Thymus (tissue), 11 donors: ENCODE data around the gene SLC23A1. TPM values are rescaled to one million over a fixed set of nuclear protein-coding genes. Genes with fewer than 3 reads are reported as not detected.

Experiments
- DNase-seq, 9 donors: peaks; one replicate each; pipeline ENCODE4 v3.0.0-alpha.2; 2013; ENCODE audit warnings: low spot score in 9 of 9, low read depth in 6 of 9, missing footprints in 1 of 9
- H3K27ac ChIP-seq, 2 donors: one replicate each; pipeline ENCODE4 v1.5.1; 2013; ENCODE audit warnings: control low read depth in 1 of 2, low read depth in 1 of 2, low read length in 1 of 2, mild to moderate bottlenecking in 1 of 2, moderate library complexity in 1 of 2
- H3K27me3 ChIP-seq, 2 donors: one replicate each; pipeline ENCODE4 v1.5.1; 2013; ENCODE audit warnings: low read length in 1 of 2; ENCODE audit not compliant: control insufficient read depth in 2 of 2, insufficient read depth in 1 of 2
- H3K36me3 ChIP-seq, 2 donors: one replicate each; pipeline ENCODE4 v1.5.1; 2013; ENCODE audit warnings: low read length in 1 of 2, mild to moderate bottlenecking in 1 of 2, moderate library complexity in 1 of 2; ENCODE audit not compliant: control insufficient read depth in 2 of 2, insufficient read depth in 2 of 2
- H3K4me1 ChIP-seq, 2 donors: one replicate each; pipeline ENCODE4 v1.5.1; 2013; ENCODE audit warnings: low read length in 2 of 2; ENCODE audit not compliant: control insufficient read depth in 2 of 2, insufficient read depth in 2 of 2
- H3K4me3 ChIP-seq, 2 donors: one replicate each; pipeline ENCODE4 v1.5.1; 2013; ENCODE audit warnings: low read length in 2 of 2, control low read depth in 1 of 2, mild to moderate bottlenecking in 1 of 2
- H3K9me3 ChIP-seq, 2 donors: one replicate each; pipeline ENCODE4 v1.5.1; 2013; ENCODE audit warnings: low read length in 1 of 2, mild to moderate bottlenecking in 1 of 2; ENCODE audit not compliant: control insufficient read depth in 2 of 2, insufficient read depth in 1 of 2
- WGBS: extraction: QIAGEN DNeasy Blood & Tissue Kit; methylation state at CpG from one replicate; pipeline ENCODE4 v1.1.7; 2013; 5-methylcytosine and 5-hydroxymethylcytosine counted together
- polyA plus RNA-seq: library from polyadenylated mRNA; stranded (reverse); fragments of 200-250 nt; gene quantifications from one replicate; pipeline ENCODE4 v1.2.3, GENCODE V29; 2013
- total RNA-seq: library from RNA; stranded (reverse); fragments of 120-200 nt; gene quantifications from one replicate; pipeline ENCODE4 v1.2.4, GENCODE V29; 2013
- donor health status: healthy.

SLC23A1 gene
- total and polyA plus RNA-seq, 2 donors, result 1.1 to 5.4 TPM

DNA sequence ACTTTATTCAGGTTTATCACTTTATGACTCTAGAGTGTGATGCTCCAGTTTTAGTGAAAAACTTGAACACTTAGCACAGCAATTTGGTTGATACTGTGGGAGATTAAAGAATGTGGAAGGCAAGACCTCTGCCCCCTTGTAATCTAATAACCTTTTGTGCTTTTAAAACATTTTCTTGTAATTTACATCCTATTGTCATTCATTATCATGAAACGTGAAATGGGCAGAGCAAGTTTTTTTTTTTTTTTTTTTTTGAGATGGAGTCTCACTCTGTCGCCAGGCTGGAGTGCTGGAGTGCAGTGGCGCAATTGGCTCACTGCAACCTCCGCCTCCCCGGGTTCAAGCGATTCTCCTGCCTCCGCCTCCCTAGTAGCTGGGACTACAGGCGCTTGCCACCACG lies 39.6 kb downstream of the SLC23A1 start:
- 90% methylated on average over 9 of the region's 9 CpGs for WGBS
- peak overlapping the region in 1 of 2 donors; percentile 96 for H3K27ac ChIP-seq
- peak overlapping the region; percentile 72 to 85 for H3K4me3 ChIP-seq
- H3K36me3 ChIP-seq, result peaks cover 7 to 22% of the 10 kb centered on the region in 2 donors
- H3K4me1 ChIP-seq, result peaks cover 8 to 19% of the 10 kb centered on the region in 2 donors
- no peaks in the 10 kb centered on the region for H3K9me3 ChIP-seq
- DNase-seq, result no peak
- H3K27me3 ChIP-seq, result no peaks in the 10 kb centered on the region

DNA sequence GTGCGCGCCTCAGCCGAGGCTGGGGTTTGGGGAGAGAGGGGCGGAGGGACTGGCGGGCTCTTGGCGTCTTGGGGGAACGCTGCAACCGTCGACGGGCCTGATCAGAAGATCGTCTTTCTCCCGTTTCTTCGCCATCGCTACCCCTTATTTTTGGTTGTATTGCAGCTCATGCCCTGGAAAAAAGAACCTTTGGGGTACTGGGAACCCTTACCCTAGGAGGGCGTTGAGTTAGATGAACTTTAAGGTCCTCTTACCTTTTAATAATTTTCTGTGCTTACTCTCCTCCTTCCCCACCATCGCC lies 40.7 kb downstream of the SLC23A1 start:
- Histone ChIP-seq H3K27ac (peak overlapping the region; percentile 96 to 99), H3K27me3 (no peaks in the 10 kb centered on the region), H3K9me3 (no peaks in the 10 kb centered on the region), H3K36me3 (peaks cover 7 to 14% of the 10 kb centered on the region in 2 donors), H3K4me1 (peaks cover 8 to 19% of the 10 kb centered on the region in 2 donors), H3K4me3 (peak overlapping the region; percentile 72 to 85)
- under 1% methylated on average over 16 of the region's 16 CpGs for WGBS
- DNase-seq, result no peak

DNA sequence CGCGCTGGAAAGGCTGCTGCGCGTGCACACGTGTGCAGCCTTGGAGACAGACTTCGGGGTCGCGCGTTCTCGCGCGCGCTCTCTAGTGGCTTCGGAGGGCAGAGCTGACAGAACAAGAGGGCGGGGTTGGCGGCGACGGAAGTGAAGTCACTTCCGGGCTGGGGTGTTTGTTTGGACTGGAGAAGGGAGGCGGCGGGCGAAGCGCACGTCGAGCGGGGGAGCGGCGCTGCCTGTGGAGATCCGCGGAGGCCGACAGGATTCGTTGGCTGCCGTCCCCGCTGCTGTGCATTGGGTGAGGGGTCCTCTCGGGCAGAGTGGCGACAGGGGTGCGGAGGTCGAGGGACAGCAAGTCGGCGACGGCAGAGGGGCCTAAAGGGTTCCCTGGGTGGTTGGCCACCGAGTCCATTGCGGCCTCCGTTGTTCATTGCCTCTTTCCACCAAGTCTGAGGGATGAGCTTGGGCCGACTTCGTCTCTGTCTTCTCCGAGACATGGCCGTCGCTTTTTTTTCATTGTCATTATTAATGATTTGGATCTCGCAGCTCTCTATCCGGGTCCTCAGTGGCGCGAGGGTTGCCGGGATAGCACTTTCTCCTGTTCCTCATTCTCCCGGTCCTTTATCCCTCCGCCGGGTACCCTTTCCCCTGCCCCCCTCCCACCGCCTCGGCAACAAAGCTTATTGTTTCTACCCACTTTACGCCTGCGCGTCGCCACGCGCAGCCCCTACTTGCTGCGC lies 41.2 kb downstream of the SLC23A1 start, which contains the start of gene PAIP2:
Gene PAIP2 (plus strand): TSS at position 166 of the 734 bp plus-strand sequence. CDS start 21,931 bp downstream, outside the sequence.
- H3K27me3 ChIP-seq, result no peaks in the 10 kb centered on the region
- peak within 1 kb of the TSS; percentile 96 to 99 for H3K27ac ChIP-seq
- H3K4me3 ChIP-seq, result peak within 1 kb of the TSS; percentile 72 to 85
- peaks cover 6 to 13% of the 10 kb centered on the region in 2 donors for H3K36me3 ChIP-seq
- WGBS, result under 1% methylated on average over 66 of the region's 66 CpGs
- H3K4me1 ChIP-seq, result peaks cover 8 to 19% of the 10 kb centered on the region in 2 donors
- no peaks in the 10 kb centered on the region for H3K9me3 ChIP-seq
- DNase-seq, result peak; percentile 93 to 100 (median 99)

DNA sequence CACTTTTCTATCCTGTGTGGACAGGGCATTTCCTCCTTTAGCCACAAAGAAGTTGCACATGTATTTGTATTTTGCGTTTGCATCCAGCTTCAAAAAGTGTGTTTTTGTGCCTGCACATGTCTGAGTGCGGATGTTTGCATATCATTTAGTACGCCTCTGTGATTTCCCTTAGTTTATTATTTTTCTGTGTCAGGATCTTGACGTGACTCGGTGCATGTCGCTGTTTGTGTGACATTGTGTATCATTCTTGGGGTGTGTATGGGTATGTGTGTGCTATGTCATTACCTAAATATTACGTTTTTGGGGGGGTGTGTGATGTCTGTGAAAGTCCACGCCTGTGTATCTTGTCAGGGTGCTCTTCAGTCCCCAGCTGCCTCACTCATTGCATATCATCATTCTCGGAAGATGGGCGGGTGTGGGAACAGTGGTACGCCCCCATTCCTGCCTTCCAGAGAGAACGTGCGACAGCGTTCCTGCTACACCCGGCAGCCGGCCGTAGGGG lies 41.9 kb downstream of the SLC23A1 start:
- no peak overlapping the region for H3K27ac ChIP-seq
- no peaks in the 10 kb centered on the region for H3K9me3 ChIP-seq
- DNase-seq, result peak in 1 of 9 donors; percentile 6
- peaks cover 8 to 19% of the 10 kb centered on the region in 2 donors for H3K4me1 ChIP-seq
- H3K27me3 ChIP-seq, result no peaks in the 10 kb centered on the region
- H3K36me3 ChIP-seq, result peaks cover 0 to 13% of the 10 kb centered on the region in 2 donors
- H3K4me3 ChIP-seq, result peak overlapping the region; percentile 72 to 85
- WGBS, result 6% methylated on average over 17 of the region's 17 CpGs

DNA sequence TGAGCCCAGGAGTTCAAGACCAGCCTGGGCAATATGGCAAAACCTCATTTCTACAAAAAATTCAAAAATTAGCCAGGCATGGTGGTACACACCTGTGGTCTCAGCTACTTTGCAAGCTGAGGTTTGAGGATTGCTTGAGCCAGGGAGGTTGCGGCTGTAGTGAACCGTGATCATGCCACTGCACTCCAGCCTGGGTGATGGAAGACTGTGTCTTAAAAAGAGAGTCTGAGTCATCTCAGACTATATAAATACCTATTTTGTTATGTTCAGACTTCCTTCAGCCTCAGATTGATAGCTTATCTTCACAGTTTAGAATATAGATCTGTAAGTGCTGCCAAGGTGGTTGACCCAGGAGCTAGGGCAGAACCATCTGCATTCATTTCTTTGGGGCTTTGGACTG lies 43.0 kb downstream of the SLC23A1 start:
- 93% methylated on average over 2 of the region's 2 CpGs for WGBS
- Histone ChIP-seq H3K4me1 (peaks cover 8 to 19% of the 10 kb centered on the region in 2 donors), H3K27ac (no peak overlapping the region), H3K36me3 (peaks cover 0 to 9% of the 10 kb centered on the region in 2 donors), H3K4me3 (no peak overlapping the region), H3K27me3 (no peaks in the 10 kb centered on the region), H3K9me3 (no peaks in the 10 kb centered on the region)
- DNase-seq, result no peak

DNA sequence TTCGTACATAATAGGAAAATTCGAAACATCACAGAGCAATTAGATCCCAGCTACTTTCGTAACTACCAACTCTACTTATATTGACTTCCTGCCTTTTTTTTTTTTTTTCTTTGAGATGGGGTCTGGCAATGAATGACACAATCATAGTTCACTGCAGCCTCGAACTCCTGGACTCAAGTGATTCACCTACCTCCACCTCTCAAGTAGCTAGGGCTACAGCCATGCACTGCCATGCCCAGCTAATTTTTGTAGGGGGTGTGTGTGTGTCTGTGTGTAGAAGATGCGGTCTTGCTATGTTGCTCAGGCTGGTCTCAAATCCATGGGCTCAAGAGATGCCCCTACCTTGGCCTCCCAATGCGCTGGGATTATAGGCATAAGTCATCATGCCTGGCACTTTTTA lies 47.3 kb downstream of the SLC23A1 start:
- Histone ChIP-seq H3K9me3 (no peaks in the 10 kb centered on the region), H3K27me3 (no peaks in the 10 kb centered on the region), H3K27ac (no peak overlapping the region), H3K4me1 (peaks cover 0 to 2% of the 10 kb centered on the region in 2 donors), H3K36me3 (peaks cover 6 to 33% of the 10 kb centered on the region in 2 donors), H3K4me3 (no peak overlapping the region)
- WGBS, result 90% methylated on average over 6 of the region's 6 CpGs
- DNase-seq, result no peak

Other genes with a start within 250 kb of the SLC23A1 start
- gene SIL1, start 184.9 kb downstream of the SLC23A1 start, total RNA-seq, result 17.0 TPM
- gene SIL1, start 184.9 kb downstream of the SLC23A1 start, polyA plus RNA-seq, result 30.2 TPM
- 378 TPM for gene MATR3, start 89.6 kb downstream of the SLC23A1 start, total RNA-seq
- gene MATR3, start 89.6 kb downstream of the SLC23A1 start, polyA plus RNA-seq, result 253 TPM
- gene PAIP2, start 41.4 kb downstream of the SLC23A1 start, total RNA-seq, result 108 TPM
- gene PAIP2, start 41.4 kb downstream of the SLC23A1 start, polyA plus RNA-seq, result 155 TPM
- 400 TPM for gene MZB1, start 6.6 kb upstream of the SLC23A1 start, total RNA-seq
- 380 TPM for gene MZB1, start 6.6 kb upstream of the SLC23A1 start, polyA plus RNA-seq
- gene PROB1, start 11.8 kb upstream of the SLC23A1 start, total RNA-seq, result 0.76 TPM
- 1.0 TPM for gene PROB1, start 11.8 kb upstream of the SLC23A1 start, polyA plus RNA-seq
- 5.8 TPM for gene SPATA24, start 20.8 kb upstream of the SLC23A1 start, total RNA-seq
- 6.6 TPM for gene SPATA24, start 20.8 kb upstream of the SLC23A1 start, polyA plus RNA-seq
- 4.3 TPM for gene DNAJC18, start 56.2 kb upstream of the SLC23A1 start, total RNA-seq
- 4.3 TPM for gene DNAJC18, start 56.2 kb upstream of the SLC23A1 start, polyA plus RNA-seq
- gene ECSCR, start 79.4 kb upstream of the SLC23A1 start, total RNA-seq, result 8.7 TPM
- 12.2 TPM for gene ECSCR, start 79.4 kb upstream of the SLC23A1 start, polyA plus RNA-seq
- gene SMIM33, start 87.7 kb upstream of the SLC23A1 start, total RNA-seq, result 0.28 TPM
- gene SMIM33, start 87.7 kb upstream of the SLC23A1 start, polyA plus RNA-seq, result 0.05 TPM
- gene STING1, start 99.5 kb upstream of the SLC23A1 start, total RNA-seq, result 21.3 TPM
- gene STING1, start 99.5 kb upstream of the SLC23A1 start, polyA plus RNA-seq, result 58.3 TPM
- gene UBE2D2, start 178.0 kb upstream of the SLC23A1 start, total RNA-seq, result 147 TPM
- 150 TPM for gene UBE2D2, start 178.0 kb upstream of the SLC23A1 start, polyA plus RNA-seq